PC-9 (cell line): Measurements from ENCODE around the gene TGFB1I1. TPM values are rescaled to one million over a fixed set of nuclear protein-coding genes. Genes with fewer than 3 reads are reported as not detected.
A peak's percentile ranks its signal among the peaks of the same experiment; 100 is the strongest.

Experiments
- BruUV-seq: library from RNA; stranded (reverse); fragments of 400-500 nt; replicated peaks from 2 replicates; lab custom pipeline; 2021; lab: Mats Ljungman, UMichigan
- CTCF ChIA-PET: fragments of 300-600 bp; sonication (Branson Sonifier 250); formaldehyde crosslinking; loops from one replicate; lab custom pipeline; 2022; ENCODE audit warnings: antibody characterized with exemption; lab: Charles Lee
- POLR2A ChIA-PET: fragments of 300-600 bp; sonication (Branson Sonifier 250); formaldehyde crosslinking; loops from one replicate; lab custom pipeline; 2022; ENCODE audit warnings: antibody characterized with exemption; ENCODE audit not compliant: unreplicated experiment; lab: Charles Lee
- DNase-seq, 2 experiments: peaks; one replicate each; pipeline versions ENCODE4 v3.0.0 to v3.0.0-alpha.2; 2015 to 2022; ENCODE audit warnings: mixed read lengths in 1 of 2
- H2AFZ ChIP-seq: fragments of 200-600 bp; sonication (generic); 2 replicates; pipeline ENCODE4 v1.8.1; 2017; ENCODE audit warnings: antibody characterized with exemption
- H3F3A ChIP-seq: fragments of 200-600 bp; sonication (generic); 2 replicates; pipeline ENCODE4 v1.8.1; 2017; ENCODE audit warnings: antibody characterized with exemption, mild to moderate bottlenecking, low read depth; ENCODE audit not compliant: insufficient read depth
- H3K27ac ChIP-seq: fragments of 200-600 bp; sonication (generic); 2 replicates; pipeline ENCODE4 v1.6.1; 2016; ENCODE audit warnings: mixed run types
- H3K27me3 ChIP-seq: fragments of 200-600 bp; sonication (generic); 2 replicates; pipeline ENCODE4 v1.6.1; 2016; ENCODE audit warnings: low read depth, mixed run types; ENCODE audit not compliant: insufficient read depth
- H3K36me3 ChIP-seq: fragments of 200-600 bp; sonication (generic); 2 replicates; pipeline ENCODE4 v1.6.1; 2016; ENCODE audit warnings: low read depth, mixed run types
- H3K4me1 ChIP-seq: fragments of 200-600 bp; sonication (generic); replicated peaks from 2 replicates; pipeline ENCODE4 v1.6.1; 2016; ENCODE audit warnings: mixed run types; ENCODE audit not compliant: insufficient read depth
- H3K4me2 ChIP-seq: fragments of 200-600 bp; sonication (generic); 2 replicates; pipeline ENCODE4 v1.6.1; 2017; ENCODE audit warnings: mixed run types
- H3K4me3 ChIP-seq: fragments of 200-600 bp; sonication (generic); 2 replicates; pipeline ENCODE4 v1.6.1; 2016; ENCODE audit warnings: mixed run types
- H3K79me2 ChIP-seq: fragments of 200-600 bp; sonication (generic); 2 replicates; pipeline ENCODE4 v1.6.1; 2017; ENCODE audit warnings: low read depth, mixed run types
- H3K9me2 ChIP-seq: fragments of 200-600 bp; sonication (generic); 2 replicates; pipeline ENCODE4 v1.8.1; 2017; ENCODE audit warnings: mild to moderate bottlenecking; ENCODE audit not compliant: insufficient read depth
- H3K9me3 ChIP-seq: fragments of 200-600 bp; sonication (generic); 2 replicates; pipeline ENCODE4 v1.8.1; 2016; ENCODE audit warnings: low read depth; ENCODE audit not compliant: insufficient read depth
- H4K20me1 ChIP-seq: fragments of 200-600 bp; sonication (generic); 2 replicates; pipeline ENCODE4 v1.8.1; 2017; ENCODE audit not compliant: insufficient read depth
- CTCF ChIP-seq: fragments of 200-600 bp; sonication (generic); conservative IDR thresholded peaks from 2 replicates; pipeline ENCODE4 v1.6.1; 2017; ENCODE audit warnings: mixed run types, antibody characterized with exemption, mild to moderate bottlenecking, moderate library complexity
- EZH2 ChIP-seq: fragments of 200-600 bp; sonication (generic); IDR thresholded peaks from 2 replicates; pipeline ENCODE4 v1.8.0; 2017; ENCODE audit warnings: antibody characterized with exemption, low read depth
- intact Hi-C: fragments of 100-400 bp; cut with micrococcal nuclease; formaldehyde crosslinking; loops from one replicate; pipeline ENCODE4 v1.10.0; 2022; ENCODE audit not compliant: unreplicated experiment
- total RNA-seq: library from RNA; stranded (reverse); gene quantifications from 2 replicates; pipeline ENCODE4 v1.2.3, GENCODE V29; 2021

Gene TGFB1I1
- total RNA-seq, 1 experiment from 2014 or later: 9.0 TPM

- H3K79me2 ChIP-seq: peaks cover 29% of the 10 kb centered on the region
- TF ChIP-seq EZH2: no peak
- TF ChIP-seq CTCF: no peak
- H3F3A ChIP-seq: peaks cover 4% of the 10 kb centered on the region; the same call in 1 of the 2 replicates
- intact Hi-C loops: loop anchor here (1.0 to 5.0 kb wide), 3 partner anchors 31 to 204 kb away; partner anchors contain the start of gene ARMC5
- no peaks in the 10 kb centered on the region; the same call in 1 of the 2 replicates for H3K27me3 ChIP-seq
- CTCF ChIA-PET: interaction anchor here (0.5 to 1.1 kb wide), 2 partner anchors 190 to 383 kb away, joined by 3 to 7 read pairs; no protein-coding TSS in a partner anchor
- H3K4me1 ChIP-seq: peaks cover 22% of the 10 kb centered on the region
- BruUV-seq: TSS peak; percentile 43
- peak within 1 kb of the TSS; percentile 91 for H3K4me2 ChIP-seq
- peak; percentile 79 to 91 for DNase-seq
- no peaks in the 10 kb centered on the region for H3K9me3 ChIP-seq
- H3K9me2 ChIP-seq: no peaks in the 10 kb centered on the region
- peak within 1 kb of the TSS; percentile 69 for H3K4me3 ChIP-seq
- H3K27ac ChIP-seq: peak within 1 kb of the TSS; percentile 69
- peak within 1 kb of the TSS; percentile 95 for H2AFZ ChIP-seq
- no peaks in the 10 kb centered on the region for H3K36me3 ChIP-seq
- POLR2A ChIA-PET: interaction anchor here (0.5 to 1.0 kb wide), 4 partner anchors 47 to 205 kb away, joined by 3 to 7 read pairs (median 4); partner anchors contain the start of gene ARMC5
- no peaks in the 10 kb centered on the region for H4K20me1 ChIP-seq
Measured at GRCh38 chr16:31507929-31508705, 36.2 kb downstream of the TGFB1I1 start, which contains the start of gene RUSF1. TSS of gene RUSF1 (minus strand) at chr16:31508391. CDS start at chr16:31508373, 18 bp downstream.

- Histone ChIP-seq H3K36me3 (no peaks in the 10 kb centered on the region), H3K79me2 (peaks cover 29% of the 10 kb centered on the region), H3K4me3 (peak overlapping the region; percentile 69), H3F3A (peaks cover 9% of the 10 kb centered on the region; the same call in 1 of the 2 replicates), H3K9me2 (no peaks in the 10 kb centered on the region), H2AFZ (peak overlapping the region; percentile 95), H3K4me1 (peaks cover 22% of the 10 kb centered on the region), H3K9me3 (no peaks in the 10 kb centered on the region), H4K20me1 (no peaks in the 10 kb centered on the region), H3K27ac (peak overlapping the region; percentile 69), H3K4me2 (peak overlapping the region; percentile 91), H3K27me3 (peaks cover under 1% of the 10 kb centered on the region; the same call in 1 of the 2 replicates)
- TF ChIP-seq EZH2 (no peak), CTCF (no peak)
- DNase-seq: no peak
- ChIA-PET CTCF (interaction anchor here (0.5 to 1.1 kb wide), 2 partner anchors 189 to 384 kb away, joined by 3 to 7 read pairs; no protein-coding TSS in a partner anchor), POLR2A (interaction anchor here (0.5 to 1.0 kb wide), 4 partner anchors 32 to 712 kb away, joined by 3 to 7 read pairs (median 4); partner anchors contain the start of gene ARMC5)
- BruUV-seq: TSS peak; percentile 80
- intact Hi-C loops: loop anchor here (1.0 to 5.0 kb wide), 3 partner anchors 31 to 204 kb away; partner anchors contain the start of gene ARMC5
Measured at GRCh38 chr16:31508706-31509195, 36.8 kb downstream of the TGFB1I1 start.

- CTCF ChIA-PET: no interaction called here
- peaks cover 10% of the 10 kb centered on the region; the same call in 1 of the 2 replicates for H3K79me2 ChIP-seq
- H3K4me2 ChIP-seq: peak overlapping the region; percentile 30
- peak; percentile 35 to 75 for DNase-seq
- no peak overlapping the region for H3K4me3 ChIP-seq
- no TSS peak for BruUV-seq
- H3K27me3 ChIP-seq: peaks cover 40% of the 10 kb centered on the region
- H3F3A ChIP-seq: peaks cover 9% of the 10 kb centered on the region; the same call in 1 of the 2 replicates
- H2AFZ ChIP-seq: no peak overlapping the region
- H3K9me3 ChIP-seq: 0 out of 2 replicates have a peak, but pooled peaks cover 4% of the 10 kb centered on the region
- no peak overlapping the region for H3K27ac ChIP-seq
- intact Hi-C loops: no loop called here
- H3K4me1 ChIP-seq: peaks cover 14% of the 10 kb centered on the region; the same call in 1 of the 2 replicates
- no peak for TF ChIP-seq CTCF
- TF ChIP-seq EZH2: no peak
- no peaks in the 10 kb centered on the region for H4K20me1 ChIP-seq
- POLR2A ChIA-PET: no interaction called here
- no peaks in the 10 kb centered on the region for H3K9me2 ChIP-seq
- no peaks in the 10 kb centered on the region for H3K36me3 ChIP-seq
Measured at GRCh38 chr16:31513126-31513525, 41.2 kb downstream of the TGFB1I1 start.
